ACC112 (cell line): ENCODE results near the gene SAMD4A.

Experiments
- H2AFZ ChIP-seq: fragments of 200-600 bp; sonication (generic); one replicate; pipeline ENCODE4 v1.6.0; 2017; ENCODE audit warnings: antibody characterized with exemption, low read length; ENCODE audit not compliant: unreplicated experiment
- H3K27ac ChIP-seq: fragments of 200-600 bp; sonication (generic); 2 replicates; pipeline ENCODE4 v1.5.1; 2014; ENCODE audit warnings: low read depth, mild to moderate bottlenecking, antibody characterized with exemption, low read length, moderate library complexity
- H3K27me3 ChIP-seq: fragments of 200-600 bp; sonication (generic); 2 replicates; pipeline ENCODE4 v1.6.1; 2014; ENCODE audit warnings: mild to moderate bottlenecking, antibody characterized with exemption, low read length, moderate library complexity, mixed read lengths; ENCODE audit not compliant: insufficient read depth
- H3K36me3 ChIP-seq: fragments of 200-600 bp; sonication (generic); 2 replicates; pipeline ENCODE4 v1.6.1; 2016; ENCODE audit warnings: mild to moderate bottlenecking, antibody characterized with exemption, low read length, moderate library complexity, mixed read lengths; ENCODE audit not compliant: insufficient read depth
- H3K4me1 ChIP-seq: fragments of 200-600 bp; sonication (generic); one replicate; pipeline ENCODE4 v1.6.1; 2016; ENCODE audit warnings: low read length, mixed read lengths; ENCODE audit not compliant: insufficient read depth, unreplicated experiment, control insufficient read depth
- H3K4me3 ChIP-seq: fragments of 200-600 bp; sonication (generic); 2 replicates; pipeline ENCODE4 v1.5.1; 2014; ENCODE audit warnings: mild to moderate bottlenecking, low read depth, low read length
- H3K79me2 ChIP-seq: fragments of 200-600 bp; sonication (generic); one replicate; pipeline ENCODE4 v1.6.0; 2016; ENCODE audit warnings: low read length; ENCODE audit not compliant: control insufficient read depth, unreplicated experiment, insufficient read depth

Gene SAMD4A

GRCh38 chr14:54565785-54566409, 1.0 kb upstream of the SAMD4A start:
- peak overlapping the region; percentile 86 for H3K4me3 ChIP-seq
- H3K4me1 ChIP-seq, result peaks cover 17% of the 10 kb centered on the region
- H3K27ac ChIP-seq, result peak overlapping the region; percentile 96
- peaks cover 35% of the 10 kb centered on the region for H3K79me2 ChIP-seq
- no peaks in the 10 kb centered on the region for H3K36me3 ChIP-seq
- no peaks in the 10 kb centered on the region for H3K27me3 ChIP-seq
- H2AFZ ChIP-seq, result peak overlapping the region; percentile 61

- peak overlapping the region; percentile 86 for H3K4me3 ChIP-seq
- peaks cover 5% of the 10 kb centered on the region for H3K36me3 ChIP-seq
- no peak overlapping the region for H2AFZ ChIP-seq
- no peaks in the 10 kb centered on the region for H3K27me3 ChIP-seq
- peaks cover 31% of the 10 kb centered on the region for H3K4me1 ChIP-seq
- H3K79me2 ChIP-seq, result peaks cover 48% of the 10 kb centered on the region
- H3K27ac ChIP-seq, result peak overlapping the region; percentile 96
These were observed 303 bp downstream of the SAMD4A start for GRCh38 chr14:54567224-54567638.

- peaks cover 10% of the 10 kb centered on the region for H3K36me3 ChIP-seq
- peaks cover 31% of the 10 kb centered on the region for H3K4me1 ChIP-seq
- peak overlapping the region; percentile 96 for H3K27ac ChIP-seq
- H3K27me3 ChIP-seq, result no peaks in the 10 kb centered on the region
- no peak overlapping the region for H2AFZ ChIP-seq
- peak overlapping the region; percentile 86 for H3K4me3 ChIP-seq
- peaks cover 54% of the 10 kb centered on the region for H3K79me2 ChIP-seq
These were observed 972 bp downstream of the SAMD4A start for GRCh38 chr14:54567639-54568561.

- H3K4me3 ChIP-seq, result peak overlapping the region; percentile 86
- H2AFZ ChIP-seq, result no peak overlapping the region
- H3K79me2 ChIP-seq, result peaks cover 65% of the 10 kb centered on the region
- no peaks in the 10 kb centered on the region for H3K27me3 ChIP-seq
- peak overlapping the region; percentile 96 for H3K27ac ChIP-seq
- H3K4me1 ChIP-seq, result peaks cover 31% of the 10 kb centered on the region
- H3K36me3 ChIP-seq, result peaks cover 18% of the 10 kb centered on the region
These were observed 2.1 kb downstream of the SAMD4A start for GRCh38 chr14:54568821-54569595.

- Histone ChIP-seq H3K27ac (peak overlapping the region; percentile 96), H3K36me3 (peaks cover 20% of the 10 kb centered on the region), H2AFZ (no peak overlapping the region), H3K79me2 (peaks cover 76% of the 10 kb centered on the region), H3K4me1 (peaks cover 31% of the 10 kb centered on the region), H3K27me3 (no peaks in the 10 kb centered on the region), H3K4me3 (peak overlapping the region; percentile 86)
These were observed 3.1 kb downstream of the SAMD4A start for GRCh38 chr14:54570047-54570446.

GRCh38 chr14:54570631-54571415, 3.9 kb downstream of the SAMD4A start:
- Histone ChIP-seq H3K4me3 (peak overlapping the region; percentile 86), H3K79me2 (peaks cover 83% of the 10 kb centered on the region), H3K36me3 (peaks cover 20% of the 10 kb centered on the region), H3K27me3 (no peaks in the 10 kb centered on the region), H3K4me1 (peaks cover 31% of the 10 kb centered on the region), H3K27ac (peak overlapping the region; percentile 96), H2AFZ (no peak overlapping the region)

GRCh38 chr14:54572316-54572715, 5.4 kb downstream of the SAMD4A start:
- Histone ChIP-seq H3K4me3 (no peak overlapping the region), H3K27ac (peak overlapping the region; percentile 96; the same call in 1 of the 2 replicates), H3K27me3 (no peaks in the 10 kb centered on the region), H3K79me2 (peaks cover 92% of the 10 kb centered on the region), H2AFZ (no peak overlapping the region), H3K36me3 (peaks cover 20% of the 10 kb centered on the region), H3K4me1 (peaks cover 31% of the 10 kb centered on the region)

GRCh38 chr14:54574528-54574927, 7.6 kb downstream of the SAMD4A start:
- H3K27ac ChIP-seq, result no peak overlapping the region
- peaks cover 36% of the 10 kb centered on the region for H3K4me1 ChIP-seq
- no peak overlapping the region for H2AFZ ChIP-seq
- H3K27me3 ChIP-seq, result no peaks in the 10 kb centered on the region
- no peak overlapping the region for H3K4me3 ChIP-seq
- peaks cover 20% of the 10 kb centered on the region for H3K36me3 ChIP-seq
- H3K79me2 ChIP-seq, result peaks cover 88% of the 10 kb centered on the region

- Histone ChIP-seq H3K79me2 (peaks cover 85% of the 10 kb centered on the region), H2AFZ (no peak overlapping the region), H3K4me3 (no peak overlapping the region), H3K36me3 (peaks cover 13% of the 10 kb centered on the region), H3K27me3 (no peaks in the 10 kb centered on the region), H3K27ac (no peak overlapping the region), H3K4me1 (peaks cover 15% of the 10 kb centered on the region)
These were observed 10.6 kb downstream of the SAMD4A start for GRCh38 chr14:54577494-54577893.

- H2AFZ ChIP-seq, result no peak overlapping the region
- H3K27me3 ChIP-seq, result no peaks in the 10 kb centered on the region
- peaks cover 9% of the 10 kb centered on the region for H3K36me3 ChIP-seq
- peaks cover 84% of the 10 kb centered on the region for H3K79me2 ChIP-seq
- no peak overlapping the region for H3K4me3 ChIP-seq
- H3K4me1 ChIP-seq, result peaks cover 15% of the 10 kb centered on the region
- H3K27ac ChIP-seq, result no peak overlapping the region
These were observed 11.0 kb downstream of the SAMD4A start for GRCh38 chr14:54577977-54578376.
